ENCODE results near the gene CACNA1D.

DNA sequence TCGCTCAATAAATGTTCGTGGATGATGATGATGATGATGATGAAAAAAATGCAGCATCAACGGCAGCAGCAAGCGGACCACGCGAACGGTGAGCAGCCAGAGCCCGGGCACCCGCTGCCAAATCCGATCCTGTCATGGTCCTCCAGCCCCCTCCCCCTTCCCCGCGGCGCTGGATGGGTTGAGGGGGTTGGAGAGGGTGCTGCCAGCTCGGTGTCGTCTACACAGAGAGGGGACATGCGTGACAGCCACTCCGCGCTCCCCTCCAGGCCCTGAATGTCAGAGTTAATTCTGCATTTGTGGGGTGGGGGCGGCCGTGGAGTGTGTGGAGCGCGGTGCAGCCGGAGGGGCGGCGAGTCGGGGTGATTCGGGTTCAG lies 722 bp downstream of the CACNA1D start:
- TF ChIP-seq EZH2 (IDR thresholded peaks at IDR 0.05) (no peak), POLR2AphosphoS5 (IDR thresholded peaks at IDR 0.05; ENCODE audit: borderline replicate concordance, low read depth, low read length) (no peak)
